ENCODE measurements around the gene CEP112.

Gene CEP112

GRCh38 chr17:65665966-65666365, 526.0 kb downstream of the CEP112 start:
- no peak for DNase-seq

- DNase-seq, result no peak
Measured at GRCh38 chr17:65664696-65665095, 527.2 kb downstream of the CEP112 start.

- DNase-seq, result no peak
Measured at GRCh38 chr17:65664266-65664665, 527.7 kb downstream of the CEP112 start.

GRCh38 chr17:65662196-65662595, 529.7 kb downstream of the CEP112 start:
- DNase-seq, result no peak

- no peak for DNase-seq
Measured at GRCh38 chr17:65660947-65661346, 531.0 kb downstream of the CEP112 start.

- DNase-seq, result no peak
Measured at GRCh38 chr17:65660078-65660477, 531.9 kb downstream of the CEP112 start.

GRCh38 chr17:65659512-65659911, 532.4 kb downstream of the CEP112 start:
- DNase-seq, result no peak

- DNase-seq, result no peak
Measured at GRCh38 chr17:65657251-65657828, 534.6 kb downstream of the CEP112 start.

GRCh38 chr17:65656390-65657250, 535.3 kb downstream of the CEP112 start:
- DNase-seq, result no peak

- no peak for DNase-seq
Measured at GRCh38 chr17:65655706-65656105, 536.2 kb downstream of the CEP112 start.

- no peak for DNase-seq
Measured at GRCh38 chr17:65644545-65644944, 547.4 kb downstream of the CEP112 start.

GRCh38 chr17:65638221-65638975, 553.5 kb downstream of the CEP112 start:
- DNase-seq, result no peak

GRCh38 chr17:65637786-65638185, 554.1 kb downstream of the CEP112 start:
- no peak for DNase-seq

- DNase-seq, result no peak
Measured at GRCh38 chr17:65634533-65634932, 557.4 kb downstream of the CEP112 start.

GRCh38 chr17:65633988-65634387, 557.9 kb downstream of the CEP112 start:
- no peak for DNase-seq

GRCh38 chr17:65633146-65633881, 558.6 kb downstream of the CEP112 start:
- DNase-seq, result no peak

GRCh38 chr17:65630502-65630901, 561.4 kb downstream of the CEP112 start:
- no peak for DNase-seq

- no peak for DNase-seq
Measured at GRCh38 chr17:65629234-65629690, 562.7 kb downstream of the CEP112 start.

GRCh38 chr17:65628644-65629036, 563.3 kb downstream of the CEP112 start:
- DNase-seq, result no peak

GRCh38 chr17:65627891-65628643, 563.9 kb downstream of the CEP112 start:
- peak; percentile 23 for DNase-seq

- no peak for DNase-seq
Measured at GRCh38 chr17:65627108-65627507, 564.8 kb downstream of the CEP112 start.

GRCh38 chr17:65626451-65626850, 565.5 kb downstream of the CEP112 start:
- DNase-seq, result no peak

Measured in NK-92 treated with Interleukin-12 subunit alpha and Interleukin-12 subunit beta, amount 100 ng/mL, for 24 hours (cell line).